HEK293T (cell line): ENCODE data around the gene AP3S2.

Source experiments
- ARNT ChIP-seq: fragments of 450-650 bp; IDR thresholded peaks from 2 replicates; pipeline ENCODE4 v1.6.1; 2017; ENCODE audit warnings: mild to moderate bottlenecking
- FOXK2 ChIP-seq: fragments of 450-650 bp; IDR thresholded peaks from 2 replicates; pipeline ENCODE4 v1.6.1; 2016; ENCODE audit warnings: mild to moderate bottlenecking
- FOXM1 ChIP-seq: fragments of 450-650 bp; IDR thresholded peaks from 2 replicates; pipeline ENCODE4 v1.6.1; 2017; ENCODE audit warnings: mild to moderate bottlenecking, borderline replicate concordance
- HDGF ChIP-seq: fragments of 450-650 bp; IDR thresholded peaks from 2 replicates; pipeline ENCODE4 v1.6.1; 2017; ENCODE audit warnings: antibody characterized with exemption, borderline replicate concordance
- LEF1 ChIP-seq: fragments of 450-650 bp; IDR thresholded peaks from 2 replicates; pipeline ENCODE4 v1.6.1; 2017; ENCODE audit warnings: mild to moderate bottlenecking, borderline replicate concordance
- SP1 ChIP-seq: fragments of 450-650 bp; IDR thresholded peaks from 2 replicates; pipeline ENCODE4 v1.6.1; 2017
- SUZ12 ChIP-seq: fragments of 450-650 bp; IDR thresholded peaks from 2 replicates; pipeline ENCODE4 v1.6.1; 2016; ENCODE audit warnings: mild to moderate bottlenecking
- ZNF384 ChIP-seq: fragments of 450-650 bp; IDR thresholded peaks from 2 replicates; pipeline ENCODE4 v1.6.1; 2016

DNA sequence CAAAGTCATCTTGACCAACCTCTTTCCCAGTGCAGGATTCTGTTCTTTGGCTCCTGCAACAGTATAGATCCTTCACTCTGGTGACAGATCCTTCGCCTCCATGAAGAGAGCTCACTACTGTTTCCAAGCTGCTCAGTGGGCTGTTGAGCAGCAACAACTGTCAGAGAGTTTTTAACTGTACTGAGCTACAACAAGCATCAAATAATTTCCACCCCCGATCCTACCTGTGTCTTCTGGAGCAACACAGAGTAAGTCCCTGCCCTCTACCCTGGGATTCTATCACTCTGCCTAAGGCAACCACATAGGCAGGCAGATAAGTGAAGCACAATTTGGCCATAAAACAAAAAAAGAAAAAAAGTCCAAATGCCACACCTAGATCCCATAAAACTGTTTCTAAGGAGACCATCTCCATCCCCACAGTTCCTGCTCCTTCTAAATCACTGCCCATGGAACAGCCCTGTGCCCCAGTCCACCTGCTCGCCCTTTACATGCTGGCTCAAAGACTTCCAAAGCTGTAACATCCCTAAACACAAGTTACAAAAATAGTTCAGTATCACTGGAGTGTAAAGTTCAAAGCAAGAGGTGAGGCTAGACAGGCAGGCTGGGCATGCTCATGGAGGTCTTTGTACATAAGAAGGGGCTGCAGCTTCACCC lies 41.3 kb downstream of the AP3S2 start:
- TF ChIP-seq FOXM1 (no peak), LEF1 (no peak), FOXK2 (no peak), ZNF384 (no peak), SUZ12 (no peak), ARNT (no peak), HDGF (no peak), SP1 (no peak)
